HG02678 (cell line): ENCODE measurements around the gene TWF2.

Experiments used
- ATAC-seq: cut with Tn5 transposase; IDR thresholded peaks from one replicate; pipeline ENCODE4 v1.9.1; 2021; ENCODE audit warnings: mild to moderate bottlenecking, moderate library complexity; ENCODE audit not compliant: unreplicated experiment

TWF2 gene

DNA sequence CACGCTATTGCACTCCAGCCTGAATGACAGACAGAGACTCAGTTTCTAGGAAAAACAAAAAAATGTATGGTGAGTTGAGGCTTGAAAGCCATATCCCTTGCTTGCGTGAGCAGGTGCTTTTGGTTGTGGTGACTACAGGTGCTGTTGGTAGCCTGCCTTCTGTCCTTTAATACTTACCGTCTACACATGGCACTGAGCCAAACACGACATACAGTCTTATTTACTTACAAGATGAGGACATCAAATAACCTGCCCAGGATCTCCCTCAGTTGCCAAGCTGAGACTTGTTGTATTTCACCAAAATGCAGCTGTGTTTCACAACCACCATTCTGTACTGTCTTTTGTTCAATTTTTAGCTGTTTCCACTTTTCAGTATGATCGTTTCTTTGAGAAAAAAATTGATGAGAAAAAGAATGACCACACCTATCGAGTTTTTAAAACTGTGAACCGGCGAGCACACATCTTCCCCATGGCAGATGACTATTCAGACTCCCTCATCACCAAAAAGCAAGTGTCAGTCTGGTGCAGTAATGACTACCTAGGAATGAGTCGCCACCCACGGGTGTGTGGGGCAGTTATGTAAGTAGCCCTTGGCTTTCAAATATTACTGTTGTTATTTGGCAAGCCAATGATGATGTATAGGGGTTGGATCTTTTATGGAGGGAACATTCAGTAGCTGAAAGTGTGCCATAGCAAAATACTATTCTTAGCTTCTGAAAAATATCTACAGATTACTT lies 34.5 kb downstream of the TWF2 start:
- no peak for ATAC-seq

- ATAC-seq: no peak
These were observed 35.3 kb downstream of the TWF2 start for GRCh38 chr3:52203701-52204100.

DNA sequence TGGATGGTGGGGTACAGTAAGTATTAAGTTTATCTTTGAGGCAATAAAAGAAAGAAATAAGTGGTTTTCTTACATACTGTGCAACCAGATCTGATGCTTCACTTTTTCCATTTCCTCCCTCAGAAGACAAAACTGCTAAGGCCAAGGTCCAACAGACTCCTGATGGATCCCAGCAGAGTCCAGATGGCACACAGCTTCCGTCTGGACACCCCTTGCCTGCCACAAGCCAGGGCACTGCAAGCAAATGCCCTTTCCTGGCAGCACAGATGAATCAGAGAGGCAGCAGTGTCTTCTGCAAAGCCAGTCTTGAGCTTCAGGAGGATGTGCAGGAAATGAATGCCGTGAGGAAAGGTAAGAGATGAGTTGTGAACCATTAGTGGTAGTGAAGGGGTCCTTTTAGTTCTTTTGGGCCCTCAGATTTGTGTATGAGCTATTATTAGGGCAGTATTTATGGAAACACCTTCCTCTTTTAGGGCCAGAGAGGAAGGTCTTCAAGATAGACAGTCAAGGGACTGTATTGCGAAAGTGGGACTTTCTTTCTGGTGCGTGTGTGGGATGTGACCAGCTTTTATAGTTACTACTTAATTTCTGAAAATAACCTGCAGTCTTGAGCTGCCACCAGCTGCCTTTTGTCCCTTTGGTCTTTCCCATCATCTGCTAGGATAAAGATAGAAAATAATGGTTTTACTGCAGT lies 36.4 kb downstream of the TWF2 start:
- no peak for ATAC-seq

GRCh38 chr3:52200981-52201679 lies 37.8 kb downstream of the TWF2 start:
- ATAC-seq: no peak

GRCh38 chr3:52198643-52199608 lies 40.0 kb downstream of the TWF2 start:
- no peak for ATAC-seq

DNA sequence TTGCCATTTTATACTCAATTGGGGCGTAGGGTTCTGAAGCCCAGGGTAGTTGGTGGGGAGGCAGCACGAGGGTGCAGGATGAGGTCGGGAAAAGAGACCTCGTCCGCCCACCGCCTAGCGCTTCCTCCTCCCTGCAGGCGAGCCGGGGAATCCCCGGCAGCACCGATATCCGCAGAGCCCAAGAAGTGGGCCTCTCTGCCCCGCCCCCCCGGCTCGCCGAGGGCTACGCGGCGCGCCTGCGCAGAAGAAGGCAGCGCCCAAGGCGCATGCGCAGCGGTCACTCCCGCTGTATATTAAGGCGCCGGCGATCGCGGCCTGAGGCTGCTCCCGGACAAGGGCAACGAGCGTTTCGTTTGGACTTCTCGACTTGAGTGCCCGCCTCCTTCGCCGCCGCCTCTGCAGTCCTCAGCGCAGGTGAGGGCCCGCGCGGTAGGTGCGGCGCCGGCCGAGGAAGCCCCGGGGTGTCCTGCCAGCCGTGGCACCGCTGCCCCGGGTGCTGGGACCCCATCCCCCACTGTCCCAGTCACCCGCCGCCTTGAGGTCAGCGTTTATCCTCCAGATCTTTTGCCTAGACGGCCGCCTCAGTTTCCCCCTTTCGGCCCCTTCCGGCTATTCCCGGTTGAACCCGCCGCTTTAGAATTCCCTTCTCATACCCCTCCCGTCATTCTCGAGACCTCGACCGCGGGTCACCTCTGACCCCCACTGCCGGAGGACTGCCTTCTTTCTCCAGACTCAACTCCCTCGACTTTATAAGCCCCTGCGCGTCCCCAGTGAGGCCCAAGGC lies 40.9 kb downstream of the TWF2 start, which contains the start of gene ALAS1:
Gene ALAS1, plus strand, starts transcription at position 319 of the 784 bp plus-strand sequence. CDS start 1,082 bp downstream, outside the sequence.
- ATAC-seq: peak; percentile 70

DNA sequence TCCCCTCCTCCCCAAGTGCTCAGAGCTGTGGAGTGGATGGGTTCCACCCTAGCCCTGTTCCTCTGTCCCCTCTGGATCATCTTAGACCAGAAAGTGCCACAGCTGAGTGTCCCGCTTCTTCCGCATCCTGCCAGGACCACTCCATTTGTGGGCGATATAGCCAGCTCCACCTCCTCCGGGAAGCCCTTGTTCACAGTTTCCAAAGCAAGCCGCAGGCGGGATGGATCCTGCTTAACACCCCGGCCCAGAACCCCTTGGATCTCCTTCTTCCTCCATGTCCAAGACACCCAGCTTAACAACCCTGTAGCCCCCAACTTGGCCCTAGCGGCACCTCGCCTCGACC lies 41.5 kb downstream of the TWF2 start:
- ATAC-seq: no peak

- no peak for ATAC-seq
These were observed 42.0 kb downstream of the TWF2 start for GRCh38 chr3:52196977-52197376.

DNA sequence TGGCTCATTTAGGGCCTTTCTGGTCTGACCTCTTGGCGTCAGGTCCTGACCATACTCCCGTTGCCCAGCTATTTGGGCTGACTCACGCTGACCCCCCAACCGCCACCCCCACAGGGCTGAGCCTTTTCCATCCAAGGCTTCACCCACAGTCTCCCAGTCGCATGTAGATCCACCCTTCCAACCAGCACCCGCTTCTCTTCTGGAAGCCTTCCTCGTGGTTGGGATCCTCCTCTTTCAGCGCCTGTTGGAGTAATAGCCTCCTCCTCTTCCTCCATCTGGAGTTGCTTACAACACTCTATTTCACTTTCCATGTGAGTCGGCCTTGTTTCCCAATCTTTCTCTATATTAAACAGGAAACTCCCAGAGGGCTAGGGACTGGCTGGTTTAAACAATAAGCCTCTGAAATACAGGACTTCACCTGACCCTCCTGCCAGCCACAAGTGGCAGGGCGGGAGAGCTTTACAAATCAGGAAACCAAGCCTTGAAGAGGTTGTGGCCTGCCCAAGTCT lies 43.1 kb downstream of the TWF2 start:
- no peak for ATAC-seq

- ATAC-seq: no peak
These were observed 43.7 kb downstream of the TWF2 start for GRCh38 chr3:52195291-52195597.

GRCh38 chr3:52194485-52195290 lies 44.3 kb downstream of the TWF2 start:
- no peak for ATAC-seq

- ATAC-seq: no peak
These were observed 45.9 kb downstream of the TWF2 start for GRCh38 chr3:52193065-52193464.

DNA sequence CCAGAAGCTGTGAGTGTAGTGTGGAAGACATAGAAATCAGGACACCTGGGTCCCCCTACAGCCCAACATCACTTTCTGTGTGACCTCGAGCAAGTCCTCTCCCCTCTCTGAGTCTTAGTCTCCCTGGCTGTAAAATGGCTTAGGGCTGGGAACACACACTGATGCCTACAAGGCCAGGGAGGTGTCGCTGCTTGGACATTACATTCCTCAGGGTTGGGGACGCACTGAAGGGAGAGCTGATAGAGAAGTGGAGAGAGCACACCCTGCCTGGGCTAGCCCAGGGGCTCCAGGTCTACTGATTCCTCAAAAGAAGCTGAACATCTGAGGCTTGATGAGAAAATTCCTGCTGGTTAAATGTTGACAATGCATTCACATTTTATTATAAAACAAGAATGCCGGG lies 47.3 kb downstream of the TWF2 start:
- ATAC-seq: no peak

GRCh38 chr3:52190294-52191074 lies 48.5 kb downstream of the TWF2 start:
- no peak for ATAC-seq

GRCh38 chr3:52188556-52188955 lies 50.4 kb downstream of the TWF2 start:
- ATAC-seq: no peak

DNA sequence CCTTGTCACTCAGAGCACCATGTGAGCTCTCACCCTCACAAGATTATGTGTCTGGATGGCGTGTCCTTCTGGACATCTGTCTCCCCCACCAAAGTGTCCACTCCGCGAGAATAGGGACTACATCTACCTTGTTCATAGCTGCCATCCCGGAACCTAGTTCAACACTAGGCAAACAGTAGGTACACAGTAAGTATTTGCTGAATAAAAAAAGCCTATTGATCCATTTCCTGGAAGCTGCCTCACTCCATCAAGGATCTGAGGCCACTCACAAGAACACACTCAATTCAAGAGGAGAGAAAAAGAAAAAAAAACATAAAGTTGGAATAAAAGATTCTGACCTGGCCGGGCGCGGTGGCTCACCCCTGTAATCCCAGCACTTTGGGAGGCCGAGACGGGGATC lies 52.2 kb downstream of the TWF2 start:
- no peak for ATAC-seq

DNA sequence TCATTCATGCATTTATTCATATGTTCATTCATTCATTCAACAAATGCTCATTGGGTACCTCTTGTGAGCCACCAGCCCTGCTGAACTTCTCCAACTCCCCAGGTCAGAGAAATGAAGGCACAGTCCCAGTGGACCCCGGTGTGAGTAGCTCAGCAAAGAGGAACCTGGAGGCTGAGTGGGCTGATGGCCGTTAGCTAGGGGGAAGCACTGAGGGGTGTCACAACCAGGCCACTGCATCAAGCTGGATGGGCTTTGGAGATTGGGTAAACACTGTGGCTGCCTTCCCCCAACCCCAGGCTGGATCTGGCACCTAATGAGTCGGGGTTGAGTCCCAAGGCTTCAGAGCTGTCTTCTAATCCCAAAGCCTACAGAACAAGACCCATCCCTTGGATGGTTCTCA lies 53.1 kb downstream of the TWF2 start:
- no peak for ATAC-seq

DNA sequence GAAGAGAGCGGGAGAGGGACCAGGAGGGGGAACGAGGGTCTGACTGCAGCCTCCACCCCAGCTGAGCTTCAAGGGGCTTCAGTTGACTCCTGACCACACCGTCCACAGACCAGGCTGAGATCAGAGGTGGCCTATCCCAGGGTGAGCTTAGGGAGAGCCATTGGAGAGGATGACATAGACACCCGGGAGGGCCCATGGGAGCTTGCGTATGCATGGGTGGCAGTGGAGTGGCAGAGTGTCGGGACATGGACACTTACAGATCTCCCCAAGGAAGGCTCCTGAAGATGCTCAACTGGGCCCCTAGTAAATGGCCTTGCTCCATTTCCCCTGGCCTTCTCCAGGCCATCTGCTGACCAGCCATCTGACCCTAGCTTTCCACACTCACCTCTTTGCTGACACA lies 53.6 kb downstream of the TWF2 start:
- ATAC-seq: no peak
